ENCODE data around the gene BMPR1B.

BMPR1B gene

DNA sequence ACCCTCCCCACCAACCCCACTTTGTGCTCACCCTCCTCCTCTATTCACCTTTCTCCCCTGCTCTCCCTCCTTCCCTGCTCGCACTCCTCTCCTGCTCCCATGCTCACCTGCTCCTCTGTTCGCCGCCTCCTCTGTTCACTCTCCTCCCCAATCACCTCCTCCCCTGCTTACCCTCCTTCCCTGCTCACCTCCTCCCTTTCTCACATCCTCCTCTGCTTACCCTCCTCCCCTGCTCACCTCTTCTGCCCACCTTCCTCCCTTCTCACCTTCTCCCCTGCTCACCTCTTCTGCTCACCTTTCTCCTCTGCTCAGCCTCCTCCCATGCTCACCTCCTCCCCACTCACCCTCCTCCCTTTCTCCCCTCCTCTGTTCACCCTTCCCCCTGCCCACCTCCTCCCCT lies 433.8 kb downstream of the BMPR1B start:
- Histone ChIP-seq H3K27ac (ENCODE audit: low read depth, low read length) (no peak overlapping the region), H3K4me3 (ENCODE audit: low read depth, low read length) (no peak overlapping the region), H3K36me3 (ENCODE audit: insufficient read depth, low read length) (no peaks in the 10 kb centered on the region), H3K4me1 (ENCODE audit: control insufficient read depth, insufficient read depth, low read length, unreplicated experiment) (no peaks in the 10 kb centered on the region), H3K79me2 (ENCODE audit: control insufficient read depth, insufficient read depth, low read length, unreplicated experiment) (no peaks in the 10 kb centered on the region), H2AFZ (ENCODE audit: low read length, unreplicated experiment) (no peak overlapping the region), H3K27me3 (ENCODE audit: insufficient read depth, low read length) (peaks cover 28% of the 10 kb centered on the region)

DNA sequence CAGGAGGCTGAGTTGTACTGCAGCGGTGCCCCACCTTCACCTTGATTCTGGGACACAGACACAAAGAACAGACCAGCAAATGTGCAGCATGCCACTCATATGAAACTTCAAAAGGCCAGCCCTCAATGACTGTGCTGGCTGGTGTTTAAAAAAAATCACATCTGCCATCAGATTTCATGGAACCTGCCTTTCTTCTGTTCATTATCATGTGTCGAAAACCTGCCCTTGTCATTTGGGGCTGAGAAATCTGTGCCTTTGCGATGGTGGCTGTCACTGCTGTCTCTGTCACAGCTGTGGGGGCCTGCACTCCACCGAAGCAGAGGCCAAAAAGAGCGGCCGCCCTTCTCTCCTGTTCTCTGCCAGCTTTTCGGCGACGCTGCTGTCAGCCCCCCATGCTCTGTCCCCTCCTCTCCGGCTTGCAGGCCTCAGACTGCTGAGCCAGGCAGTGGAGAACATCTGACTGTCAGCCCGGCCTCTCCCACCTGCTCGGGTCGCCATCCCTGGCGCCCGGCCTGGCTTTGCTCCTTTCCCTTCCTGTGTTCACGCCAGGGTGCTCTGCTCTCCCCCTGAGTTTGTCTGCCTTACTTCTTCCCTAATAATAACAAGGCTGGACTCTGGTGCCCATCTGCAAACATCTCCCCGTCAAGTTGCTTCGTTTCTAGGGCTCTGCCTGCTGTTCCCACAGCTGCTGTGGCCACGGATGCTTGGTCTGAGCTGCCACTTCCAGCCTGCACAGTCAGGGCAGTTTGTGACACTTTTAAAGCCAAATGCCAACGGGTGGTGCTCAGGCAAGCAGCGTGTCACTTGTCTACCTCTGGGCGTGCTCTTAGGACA lies 435.9 kb downstream of the BMPR1B start:
- no peak overlapping the region for H3K4me3 ChIP-seq (ENCODE audit: low read depth, low read length)
- no peaks in the 10 kb centered on the region for H3K36me3 ChIP-seq (ENCODE audit: insufficient read depth, low read length)
- no peaks in the 10 kb centered on the region for H3K4me1 ChIP-seq (ENCODE audit: control insufficient read depth, insufficient read depth, low read length, unreplicated experiment)
- H3K27ac ChIP-seq (ENCODE audit: low read depth, low read length) = no peak overlapping the region
- no peak overlapping the region for H2AFZ ChIP-seq (ENCODE audit: low read length, unreplicated experiment)
- peaks cover 28% of the 10 kb centered on the region for H3K27me3 ChIP-seq (ENCODE audit: insufficient read depth, low read length)
- H3K79me2 ChIP-seq (ENCODE audit: control insufficient read depth, insufficient read depth, low read length, unreplicated experiment) = no peaks in the 10 kb centered on the region

DNA sequence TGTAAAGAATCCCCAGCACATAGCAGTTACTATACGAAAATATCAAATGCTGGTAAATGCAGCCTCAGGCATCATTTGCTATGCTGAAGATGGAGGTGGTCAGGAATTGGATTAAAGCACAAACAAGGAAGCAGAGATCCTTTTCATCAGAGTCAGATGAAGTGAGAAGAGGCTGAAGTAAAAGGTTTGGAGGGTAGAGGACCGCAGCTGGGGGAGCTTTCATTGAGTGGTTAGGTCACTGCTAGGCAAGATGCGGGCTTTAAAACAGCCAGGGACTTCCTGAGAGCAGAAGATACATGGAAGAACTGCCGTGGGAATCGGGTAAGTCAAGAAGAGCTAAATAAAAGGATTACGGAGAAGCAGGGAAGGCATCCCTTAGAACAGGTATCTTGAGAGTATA lies 439.6 kb downstream of the BMPR1B start:
- peaks cover 31% of the 10 kb centered on the region for H3K27me3 ChIP-seq (ENCODE audit: insufficient read depth, low read length)
- H3K79me2 ChIP-seq (ENCODE audit: control insufficient read depth, insufficient read depth, low read length, unreplicated experiment) = no peaks in the 10 kb centered on the region
- H3K4me1 ChIP-seq (ENCODE audit: control insufficient read depth, insufficient read depth, low read length, unreplicated experiment) = no peaks in the 10 kb centered on the region
- no peak overlapping the region for H2AFZ ChIP-seq (ENCODE audit: low read length, unreplicated experiment)
- H3K27ac ChIP-seq (ENCODE audit: low read depth, low read length) = no peak overlapping the region
- H3K4me3 ChIP-seq (ENCODE audit: low read depth, low read length) = no peak overlapping the region
- H3K36me3 ChIP-seq (ENCODE audit: insufficient read depth, low read length) = no peaks in the 10 kb centered on the region

DNA sequence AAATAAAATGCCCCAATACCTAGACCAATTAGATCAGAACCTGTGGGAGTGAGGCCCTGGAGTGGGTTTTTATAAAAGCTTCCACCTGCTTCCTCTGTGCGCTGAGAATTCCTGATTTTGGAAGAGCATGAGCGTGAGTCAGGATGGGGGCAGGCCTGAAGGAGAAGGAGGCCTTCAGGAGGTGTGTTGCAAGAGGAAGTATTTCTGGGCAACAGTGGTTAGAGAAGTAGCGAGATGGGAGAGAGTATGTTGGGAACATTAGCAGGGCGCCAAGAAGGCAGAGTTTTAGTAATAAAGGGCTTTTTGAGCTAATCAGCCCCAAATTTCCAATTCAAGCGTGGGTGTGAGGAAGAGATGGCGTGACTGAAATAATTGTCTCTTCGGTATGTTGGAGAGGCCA lies 441.2 kb downstream of the BMPR1B start:
- Histone ChIP-seq H3K79me2 (ENCODE audit: control insufficient read depth, insufficient read depth, low read length, unreplicated experiment) (no peaks in the 10 kb centered on the region), H3K4me3 (ENCODE audit: low read depth, low read length) (no peak overlapping the region), H3K36me3 (ENCODE audit: insufficient read depth, low read length) (no peaks in the 10 kb centered on the region), H3K27me3 (ENCODE audit: insufficient read depth, low read length) (peaks cover 25% of the 10 kb centered on the region), H3K4me1 (ENCODE audit: control insufficient read depth, insufficient read depth, low read length, unreplicated experiment) (no peaks in the 10 kb centered on the region), H2AFZ (ENCODE audit: low read length, unreplicated experiment) (no peak overlapping the region), H3K27ac (ENCODE audit: low read depth, low read length) (no peak overlapping the region)

DNA sequence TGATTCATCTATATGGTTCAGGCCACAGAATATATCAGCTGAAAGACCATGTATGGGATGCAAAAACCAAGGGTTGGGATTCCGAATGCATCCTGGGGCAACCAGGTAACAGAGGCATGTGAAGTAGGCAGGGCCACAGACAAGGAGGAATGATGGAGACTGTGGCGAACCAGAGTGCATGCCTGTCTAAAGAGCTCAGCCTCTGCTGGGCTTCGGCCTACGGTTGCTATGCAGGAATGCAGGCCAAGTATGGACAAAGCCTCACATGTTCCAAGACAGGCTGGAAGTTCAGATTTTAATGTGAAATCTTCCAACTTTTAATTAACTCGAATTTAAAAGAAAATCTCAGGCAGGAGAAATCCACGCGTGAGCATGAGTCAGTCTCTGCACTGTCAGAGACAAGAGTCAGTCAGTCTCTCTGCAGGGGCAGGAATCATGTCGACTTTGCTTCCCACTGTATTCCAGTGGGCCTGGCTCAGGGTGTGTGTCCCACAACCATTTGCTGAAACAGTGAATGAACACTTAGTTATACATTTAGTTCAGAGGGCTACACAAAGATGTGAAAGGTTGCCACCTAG lies 446.6 kb downstream of the BMPR1B start:
- peaks cover 30% of the 10 kb centered on the region for H3K27me3 ChIP-seq (ENCODE audit: insufficient read depth, low read length)
- H3K27ac ChIP-seq (ENCODE audit: low read depth, low read length) = no peak overlapping the region
- H3K4me1 ChIP-seq (ENCODE audit: control insufficient read depth, insufficient read depth, low read length, unreplicated experiment) = no peaks in the 10 kb centered on the region
- no peaks in the 10 kb centered on the region for H3K36me3 ChIP-seq (ENCODE audit: insufficient read depth, low read length)
- H2AFZ ChIP-seq (ENCODE audit: low read length, unreplicated experiment) = no peak overlapping the region
- no peaks in the 10 kb centered on the region for H3K79me2 ChIP-seq (ENCODE audit: control insufficient read depth, insufficient read depth, low read length, unreplicated experiment)
- no peak overlapping the region for H3K4me3 ChIP-seq (ENCODE audit: low read depth, low read length)

DNA sequence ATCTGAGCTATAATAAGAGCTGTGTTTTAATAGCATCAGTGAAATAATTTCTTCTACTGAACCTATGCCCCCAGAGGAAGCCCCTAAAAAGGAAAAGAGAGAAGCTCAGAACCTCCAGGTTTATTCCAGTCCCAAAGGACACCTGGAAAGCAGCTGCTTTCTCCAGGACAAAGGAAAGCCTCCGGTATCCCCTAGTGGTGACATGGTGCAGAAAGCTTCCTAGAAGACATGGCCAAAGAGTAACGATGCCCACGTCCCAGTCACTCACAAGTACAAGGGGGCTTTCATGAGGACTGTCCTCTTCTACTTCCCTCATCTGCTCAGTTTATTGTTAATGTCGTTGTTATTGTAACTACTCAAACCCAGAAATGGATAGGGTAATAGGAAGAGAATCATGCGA lies 447.1 kb downstream of the BMPR1B start:
- no peaks in the 10 kb centered on the region for H3K4me1 ChIP-seq (ENCODE audit: control insufficient read depth, insufficient read depth, low read length, unreplicated experiment)
- no peak overlapping the region for H3K27ac ChIP-seq (ENCODE audit: low read depth, low read length)
- no peak overlapping the region for H2AFZ ChIP-seq (ENCODE audit: low read length, unreplicated experiment)
- no peaks in the 10 kb centered on the region for H3K36me3 ChIP-seq (ENCODE audit: insufficient read depth, low read length)
- peaks cover 34% of the 10 kb centered on the region for H3K27me3 ChIP-seq (ENCODE audit: insufficient read depth, low read length)
- no peaks in the 10 kb centered on the region for H3K79me2 ChIP-seq (ENCODE audit: control insufficient read depth, insufficient read depth, low read length, unreplicated experiment)
- no peak overlapping the region for H3K4me3 ChIP-seq (ENCODE audit: low read depth, low read length)

Measured in ACC112 (cell line).